ENCODE data around the gene DOK5. TPM values are rescaled to one million over a fixed set of nuclear protein-coding genes. Genes with fewer than 3 reads are reported as not detected.

DOK5 gene
- total and polyA plus RNA-seq, 2 of the 4 experiments (the other 2 are of a cell fraction), result 2.8 to 3.9 TPM

GRCh38 chr20:54532573-54532972 is 57.2 kb downstream of the DOK5 start:
- TF ChIP-seq CTCF (conservative IDR thresholded peaks at IDR 0.05; ENCODE audit: low read depth, low read length), result no peak
- TF ChIP-seq POLR2A (IDR thresholded peaks at IDR 0.05; ENCODE audit: low read depth, low read length), result no peak
- TF ChIP-seq, protein P1, sequence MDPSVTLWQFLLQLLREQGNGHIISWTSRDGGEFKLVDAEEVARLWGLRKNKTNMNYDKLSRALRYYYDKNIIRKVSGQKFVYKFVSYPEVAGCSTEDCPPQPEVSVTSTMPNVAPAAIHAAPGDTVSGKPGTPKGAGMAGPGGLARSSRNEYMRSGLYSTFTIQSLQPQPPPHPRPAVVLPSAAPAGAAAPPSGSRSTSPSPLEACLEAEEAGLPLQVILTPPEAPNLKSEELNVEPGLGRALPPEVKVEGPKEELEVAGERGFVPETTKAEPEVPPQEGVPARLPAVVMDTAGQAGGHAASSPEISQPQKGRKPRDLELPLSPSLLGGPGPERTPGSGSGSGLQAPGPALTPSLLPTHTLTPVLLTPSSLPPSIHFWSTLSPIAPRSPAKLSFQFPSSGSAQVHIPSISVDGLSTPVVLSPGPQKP (IDR thresholded peaks at IDR 0.05; ENCODE audit: borderline replicate concordance, low read depth, low read length), result no peak
- no peak for TF ChIP-seq CHD1 (IDR thresholded peaks at IDR 0.05; ENCODE audit: low read depth, low read length)
- TF ChIP-seq MAFK (IDR thresholded peaks at IDR 0.05; ENCODE audit: low read depth, low read length), result no peak
- no peak for TF ChIP-seq MXI1 (IDR thresholded peaks at IDR 0.05; ENCODE audit: borderline replicate concordance, low read depth, low read length)
- TF ChIP-seq SMC3 (IDR thresholded peaks at IDR 0.05; ENCODE audit: low read depth, low read length), result no peak
- TF ChIP-seq MAZ (IDR thresholded peaks at IDR 0.05; ENCODE audit: borderline replicate concordance, low read depth, low read length), result no peak
- Histone ChIP-seq H4K5ac (ENCODE audit: low read depth, low read length) (no peak overlapping the region), H4K20me1 (ENCODE audit: insufficient read depth, low read length) (no peaks in the 10 kb centered on the region), H3K9ac (ENCODE audit: low read depth, low read length) (no peak overlapping the region), H2BK120ac (ENCODE audit: low read depth, low read length) (no peak overlapping the region), H3K27me3 (ENCODE audit: control insufficient read depth, insufficient read depth, low read length) (no peaks in the 10 kb centered on the region), H3K27ac (ENCODE audit: insufficient read depth, low read length) (no peak overlapping the region), H2AK9ac (replicated peaks; ENCODE audit: low read depth, low read length, poor library complexity) (no peak overlapping the region), H2BK15ac (ENCODE audit: low read depth, low read length) (no peak overlapping the region), H2BK20ac (ENCODE audit: low read depth, low read length) (no peak overlapping the region), H2AFZ (replicated peaks; ENCODE audit: low read length, poor library complexity) (no peak overlapping the region), H3K36me3 (ENCODE audit: control insufficient read depth, insufficient read depth, low read length) (no peaks in the 10 kb centered on the region), H3K9me1 (ENCODE audit: insufficient read depth, low read length) (no peaks in the 10 kb centered on the region), H2BK5ac (ENCODE audit: low read depth, low read length, poor library complexity, severe bottlenecking) (no peak overlapping the region), H4K91ac (ENCODE audit: insufficient read depth, low read depth, low read length) (no peak overlapping the region), H2AK5ac (ENCODE audit: low read depth, low read length) (no peak overlapping the region), H3K79me1 (ENCODE audit: low read depth in 1 of 2, low read length in 2 of 2) (no peaks in the 10 kb centered on the region), H4K8ac (ENCODE audit: low read depth in 2 of 2, low read length in 2 of 2) (no peak overlapping the region), H3K23ac (ENCODE audit: low read depth, low read length) (no peak overlapping the region), H3K4ac (ENCODE audit: low read depth, low read length) (no peak overlapping the region), H3K4me2 (ENCODE audit: low read depth, low read length) (no peak overlapping the region), H3K4me3 (ENCODE audit: insufficient read depth, low read depth, low read length) (no peak overlapping the region), H3K4me1 (ENCODE audit: control insufficient read depth, insufficient read depth, low read length) (no peaks in the 10 kb centered on the region; the same call in 1 of the 2 replicates), H3K9me3 (ENCODE audit: control insufficient read depth, insufficient read depth, low read length) (0 out of 2 replicates have a peak, but pooled peaks cover 2% of the 10 kb centered on the region), H3K14ac (replicated peaks; ENCODE audit: low read depth, low read length) (no peak overlapping the region), H3K18ac (ENCODE audit: low read depth, low read length) (no peak overlapping the region), H3K56ac (ENCODE audit: extremely low read depth, insufficient read depth, low read length) (no peak overlapping the region)
- WGBS, 2 experiments (ENCODE audit: extremely low coverage in 2 of 2, insufficient read length in 1 of 2), result 86% methylated on average over 2 of the region's 3 CpGs; no CpG with 5 or more reads in 1 of the 2 experiments
- dilution Hi-C loops (cut with HindIII; ENCODE audit: low sequenced_read_pairs, unreplicated experiment) (no loop called here), in situ Hi-C loops (cut with MboI; ENCODE audit: low sequenced_read_pairs) (no loop called here), intact Hi-C loops (cut with micrococcal nuclease) (no loop called here)
- no TSS peak for BruUV-seq (replicated peaks)
- ChIA-PET CTCF (no interaction called here), POLR2A (ENCODE audit: unreplicated experiment) (no interaction called here)
- DNase-seq, result no peak
- no peak for ATAC-seq (ENCODE audit: low read depth)
